Stimulated activated CD4-positive, alpha-beta T cell treated with anti-CD3 and anti-CD28 coated beads, Interleukin-1b, Interleukin-23, amount 100 ng/mL, for 1 hour (primary cell): Measurements from ENCODE around the gene TRAPPC3L.

Experiments used
- DNase-seq, 2 donors: peaks; one replicate each; pipeline ENCODE4 v3.0.0-alpha.2; 2020; ENCODE audit warnings: low read depth in 2 of 2

TRAPPC3L gene

DNA sequence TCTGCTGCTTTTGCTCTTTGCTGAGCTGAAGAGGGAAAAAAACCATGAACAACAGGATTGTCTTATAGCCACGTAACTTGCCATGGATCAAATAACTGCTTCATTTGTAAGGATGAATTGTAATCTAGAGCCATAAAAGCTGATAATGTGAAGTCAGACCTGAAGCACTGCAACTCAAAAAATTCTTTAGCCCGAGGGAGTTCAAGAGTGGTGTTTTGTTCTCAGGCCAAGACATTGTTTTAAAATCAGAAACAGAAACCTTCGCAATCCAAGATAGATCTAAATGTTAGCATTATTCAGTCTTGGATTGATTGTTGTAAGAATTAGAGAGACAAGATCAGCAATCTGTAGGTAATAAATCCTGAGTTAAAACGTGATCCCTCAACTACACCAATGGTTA lies at the start of gene TRAPPC3L:
TRAPPC3L (minus strand) TSS at position 34 of the 400 bp plus-strand sequence. CDS start 170 bp downstream, outside the sequence.
- no peak for DNase-seq

- DNase-seq, result no peak
Measured at GRCh38 chr6:116595247-116595646, 49.8 kb upstream of the TRAPPC3L start.

GRCh38 chr6:116586738-116587137 lies 41.3 kb upstream of the TRAPPC3L start:
- no peak for DNase-seq

- DNase-seq, result no peak
Measured at GRCh38 chr6:116586276-116586675, 40.8 kb upstream of the TRAPPC3L start.

DNA sequence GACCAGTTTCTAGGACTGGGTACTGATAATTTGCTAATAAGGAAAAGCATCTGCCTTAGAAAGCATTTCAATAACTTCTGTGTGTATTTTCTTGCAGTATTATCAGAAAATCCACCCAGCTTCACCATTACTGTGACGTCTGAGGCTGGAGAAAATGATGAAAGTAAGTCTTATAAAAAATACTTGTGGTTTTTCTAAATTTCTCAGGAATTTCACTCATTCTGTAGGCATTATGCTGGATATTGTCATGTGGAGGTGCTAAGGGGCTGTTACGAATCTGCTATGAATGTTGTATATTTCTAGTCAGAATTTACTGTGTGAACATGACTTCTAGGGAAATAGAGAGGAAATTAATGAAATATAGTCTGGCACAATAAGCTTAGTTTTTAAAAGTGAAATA lies 34.7 kb upstream of the TRAPPC3L start:
- DNase-seq, result no peak

DNA sequence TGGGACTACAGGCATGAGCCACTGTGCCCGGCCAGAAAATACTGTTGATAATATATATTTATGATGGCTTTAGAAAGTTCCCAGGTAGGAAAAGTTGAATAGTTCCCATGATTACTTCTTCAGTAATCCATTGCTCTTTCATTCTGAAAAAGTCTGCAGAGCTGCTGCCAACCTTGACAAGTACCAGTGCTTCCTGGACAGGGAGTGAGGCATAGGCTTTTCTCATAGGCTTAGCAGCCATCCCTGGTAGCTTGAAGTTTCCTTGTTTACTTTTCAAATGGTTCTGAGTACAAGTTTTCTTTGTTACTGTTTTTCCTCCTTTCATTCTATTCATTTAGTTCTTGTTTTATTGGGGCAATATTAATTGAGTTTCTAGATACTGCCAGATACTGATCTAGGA lies 33.7 kb upstream of the TRAPPC3L start:
- no peak for DNase-seq

DNA sequence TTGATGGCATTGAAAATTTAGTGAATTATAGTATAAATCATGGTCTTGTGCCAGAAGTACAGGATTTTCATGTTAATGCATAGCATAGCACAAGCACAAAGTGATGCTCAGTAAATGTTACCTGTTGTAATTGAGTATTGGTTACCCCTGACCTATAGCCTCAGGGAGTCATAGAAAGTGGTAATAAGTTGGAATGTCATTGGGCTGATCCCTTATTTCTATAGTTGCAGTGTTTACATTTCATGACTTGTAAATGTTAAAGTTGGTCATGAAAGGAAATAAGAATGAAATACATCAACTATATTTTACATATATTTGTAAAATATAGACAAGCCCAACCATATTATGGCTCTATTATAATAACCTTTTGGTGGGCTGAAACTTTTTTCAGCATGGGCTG lies 32.9 kb upstream of the TRAPPC3L start:
- DNase-seq, result no peak

- no peak for DNase-seq
Measured at GRCh38 chr6:116577486-116577885, 32.0 kb upstream of the TRAPPC3L start.

DNA sequence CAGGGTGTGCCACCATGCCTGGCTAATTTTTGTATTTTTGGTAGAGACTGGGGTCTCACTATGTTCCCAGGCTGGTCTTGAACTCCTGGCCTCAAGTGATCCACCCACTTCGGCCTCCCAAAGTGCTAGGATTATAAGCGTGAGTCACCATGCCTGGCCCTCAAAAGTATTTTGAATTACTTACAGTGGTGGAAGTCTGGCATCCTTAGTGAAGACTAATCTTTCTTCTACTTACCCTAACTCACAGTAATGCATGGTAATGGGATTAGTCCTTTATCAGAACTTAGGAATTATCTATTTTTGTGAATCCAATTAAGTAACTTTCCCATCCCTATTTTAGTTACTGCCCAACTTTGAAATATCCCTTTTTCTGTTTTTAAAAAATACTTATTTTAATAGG lies 29.7 kb upstream of the TRAPPC3L start:
- no peak for DNase-seq

- no peak for DNase-seq
Measured at GRCh38 chr6:116572162-116572561, 26.7 kb upstream of the TRAPPC3L start.

DNA sequence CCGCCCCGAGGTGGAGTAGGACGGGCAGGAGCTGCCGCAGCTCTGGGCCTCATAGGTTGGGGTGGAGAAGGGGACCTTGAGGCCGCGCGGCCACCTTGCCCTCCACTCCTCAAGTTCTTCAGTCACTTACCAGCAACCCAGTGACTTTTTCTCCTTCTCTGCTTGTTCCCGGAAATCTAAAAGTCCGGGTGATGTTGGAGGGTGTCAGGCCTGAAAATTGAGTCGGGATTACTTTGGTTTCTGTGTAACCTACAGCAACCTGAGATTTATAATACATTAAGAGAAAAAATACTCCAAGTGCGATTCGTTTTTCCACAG lies 26.2 kb upstream of the TRAPPC3L start:
- DNase-seq, result no peak

DNA sequence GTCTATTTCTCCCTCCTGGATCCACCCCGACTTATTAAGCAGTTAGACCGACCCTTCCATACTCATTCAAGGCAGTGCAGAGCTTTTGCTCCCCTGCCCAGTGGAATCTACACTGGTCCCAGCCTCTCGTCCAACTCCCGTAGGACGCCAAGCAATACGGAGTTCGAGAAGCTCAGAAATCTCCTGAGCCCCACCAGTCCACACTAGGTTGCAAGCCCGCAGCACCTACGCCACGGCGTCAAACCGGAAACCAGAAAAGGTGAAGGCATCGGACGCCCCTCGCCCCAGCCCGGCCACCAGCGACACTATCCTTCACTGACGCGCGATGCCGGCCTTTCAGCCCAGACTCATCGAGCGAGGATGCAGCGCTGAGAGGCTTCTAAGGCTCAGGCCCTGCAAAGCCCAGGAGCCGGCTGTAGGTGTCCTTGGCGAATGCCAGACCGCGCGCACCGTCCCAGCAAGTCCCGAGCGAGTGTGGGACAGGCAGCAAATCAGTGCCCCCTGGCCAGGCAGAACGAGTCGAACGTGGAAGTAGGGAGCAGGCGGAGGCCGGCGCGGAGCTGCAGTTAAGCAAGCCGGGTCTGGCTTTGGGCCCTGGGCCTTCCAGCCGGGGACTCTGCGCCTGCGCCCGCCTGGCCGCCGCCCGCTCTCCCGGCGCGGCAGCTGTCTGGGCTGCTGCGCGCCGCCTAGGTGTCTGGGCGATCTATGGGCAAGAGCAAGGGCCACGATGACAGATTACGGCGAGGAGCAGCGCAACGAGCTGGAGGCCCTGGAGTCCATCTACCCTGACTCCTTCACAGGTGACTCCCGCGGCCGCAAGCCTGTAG lies 25.6 kb upstream of the TRAPPC3L start, which contains the start of gene RWDD1:
RWDD1 (plus strand) TSS at position 649 of the 827 bp plus-strand sequence; CDS start at position 728, 79 bp downstream.
- peak; percentile 90 to 93 for DNase-seq

- no peak for DNase-seq
Measured at GRCh38 chr6:116568821-116569755, 23.6 kb upstream of the TRAPPC3L start.

DNA sequence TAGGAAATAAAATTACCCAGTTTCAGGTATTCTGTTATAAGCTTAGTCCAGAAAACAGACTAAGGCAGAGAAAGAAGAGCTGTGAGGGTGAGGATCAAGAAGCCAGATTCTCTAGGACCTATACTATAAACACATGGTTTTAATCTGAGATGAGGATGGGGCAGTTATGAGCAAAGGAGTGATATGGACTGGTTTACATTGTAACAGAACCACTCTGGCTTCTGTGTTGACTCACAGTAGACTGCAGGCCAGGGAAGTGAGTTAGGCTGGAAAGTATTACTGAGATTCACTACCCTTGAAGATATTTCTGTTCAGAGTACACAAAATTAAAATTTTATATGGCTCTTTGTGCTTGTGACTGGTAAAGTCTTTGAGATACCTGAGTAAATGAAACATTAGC lies 22.6 kb upstream of the TRAPPC3L start:
- no peak for DNase-seq

DNA sequence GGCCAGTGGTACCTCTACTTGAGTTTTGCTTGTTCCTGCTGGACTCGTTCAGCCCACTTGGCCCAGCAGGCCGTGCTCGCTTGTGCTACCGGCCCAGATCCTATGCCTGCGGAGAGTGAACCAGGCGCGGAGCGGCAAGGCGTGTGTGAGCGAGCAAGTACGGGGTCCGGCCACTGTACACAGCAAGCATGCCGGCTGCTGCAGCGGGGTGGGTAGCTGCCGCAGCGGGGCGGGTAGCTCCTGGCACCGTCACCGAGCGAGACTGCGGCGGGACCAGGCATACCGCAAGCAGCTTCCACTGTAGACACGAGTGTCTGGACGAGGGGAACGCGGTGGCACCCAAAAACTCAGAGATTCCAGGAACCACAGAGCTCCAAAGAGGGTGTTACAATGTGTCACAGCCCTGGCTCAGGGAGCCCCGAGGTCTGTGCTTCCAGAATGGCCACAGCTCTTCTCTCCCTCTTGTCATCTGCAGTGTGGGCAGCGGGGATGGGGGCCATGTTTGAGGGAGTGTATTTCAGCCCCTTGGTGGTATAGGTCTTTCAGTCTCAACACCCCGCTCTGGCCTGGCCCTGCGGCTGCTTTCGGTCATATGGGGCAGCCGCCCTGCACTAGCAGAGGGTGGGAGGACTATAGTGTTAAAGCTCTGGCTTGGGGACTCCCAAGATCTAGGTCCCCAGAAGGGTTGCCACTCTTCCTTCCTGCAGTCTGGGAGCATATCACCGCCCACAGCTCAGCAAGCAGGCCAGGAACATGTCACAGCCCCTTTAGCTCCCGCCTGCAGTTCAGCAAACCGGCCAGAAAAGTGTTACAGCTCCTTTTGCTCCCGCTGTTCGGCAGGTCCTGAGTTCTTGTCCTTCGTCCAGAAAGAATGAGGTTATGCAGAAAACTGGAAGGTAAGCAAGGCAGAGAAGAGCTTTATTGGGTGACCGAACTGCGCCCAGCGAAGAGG lies 19.7 kb upstream of the TRAPPC3L start:
- DNase-seq, result no peak

GRCh38 chr6:116564311-116564710 lies 18.8 kb upstream of the TRAPPC3L start:
- no peak for DNase-seq

- DNase-seq, result no peak
Measured at GRCh38 chr6:116563830-116564229, 18.3 kb upstream of the TRAPPC3L start.

DNA sequence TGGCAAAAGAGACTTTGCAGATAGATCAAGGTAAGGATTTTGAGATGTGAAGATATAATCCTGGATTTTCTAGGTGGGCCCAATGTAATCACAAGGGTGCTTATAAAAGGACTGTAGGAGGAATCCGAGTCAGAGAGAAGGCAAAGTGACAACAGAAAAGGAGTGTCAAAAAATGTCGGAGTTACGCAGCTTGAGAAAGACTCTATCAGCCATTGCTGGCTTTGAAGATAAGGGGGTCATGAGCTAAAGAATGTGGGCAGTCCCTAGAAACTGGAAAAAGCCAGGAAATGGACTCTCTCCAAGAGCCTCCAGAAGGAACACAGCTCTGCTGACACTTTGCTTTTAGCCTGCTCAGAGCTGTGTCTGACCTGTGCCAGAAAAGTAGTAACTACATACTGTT lies 17.1 kb upstream of the TRAPPC3L start:
- DNase-seq, result no peak

GRCh38 chr6:116562019-116562403 lies 16.5 kb upstream of the TRAPPC3L start:
- no peak for DNase-seq

GRCh38 chr6:116561377-116562018 lies 16.0 kb upstream of the TRAPPC3L start:
- peak; percentile 11 to 46 for DNase-seq

- DNase-seq, result no peak
Measured at GRCh38 chr6:116560130-116560529, 14.6 kb upstream of the TRAPPC3L start.
